HTERT RPE-1 (cell line): Measurements from ENCODE around the gene PTH1R.

ENCODE experiments used
- in situ Hi-C: fragments of 300-500 bp; cut with MboI; formaldehyde crosslinking; loops from 4 replicates; pipeline ENCODE4 v1.14.3; 2020; ENCODE audit warnings: low sequenced_read_pairs

PTH1R gene

GRCh38 chr3:46849686-46850467 is 27.6 kb upstream of the PTH1R start:
- in situ Hi-C loops = no loop called here

DNA sequence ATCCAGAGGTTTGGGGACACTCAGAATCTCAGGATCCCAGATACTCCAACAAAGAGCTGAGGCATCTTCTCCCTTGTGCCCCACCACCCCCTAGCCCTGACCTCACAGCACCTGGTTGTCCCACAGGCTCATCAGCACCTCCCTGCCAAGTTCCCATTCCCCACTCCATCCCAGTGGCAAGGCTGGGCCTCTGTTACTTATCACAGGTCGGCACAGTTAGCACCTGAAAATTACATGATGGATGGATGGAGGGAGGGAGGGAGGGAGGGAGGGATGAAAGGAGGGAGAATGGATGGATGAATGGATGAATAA is 27.1 kb upstream of the PTH1R start:
- in situ Hi-C loops = no loop called here

DNA sequence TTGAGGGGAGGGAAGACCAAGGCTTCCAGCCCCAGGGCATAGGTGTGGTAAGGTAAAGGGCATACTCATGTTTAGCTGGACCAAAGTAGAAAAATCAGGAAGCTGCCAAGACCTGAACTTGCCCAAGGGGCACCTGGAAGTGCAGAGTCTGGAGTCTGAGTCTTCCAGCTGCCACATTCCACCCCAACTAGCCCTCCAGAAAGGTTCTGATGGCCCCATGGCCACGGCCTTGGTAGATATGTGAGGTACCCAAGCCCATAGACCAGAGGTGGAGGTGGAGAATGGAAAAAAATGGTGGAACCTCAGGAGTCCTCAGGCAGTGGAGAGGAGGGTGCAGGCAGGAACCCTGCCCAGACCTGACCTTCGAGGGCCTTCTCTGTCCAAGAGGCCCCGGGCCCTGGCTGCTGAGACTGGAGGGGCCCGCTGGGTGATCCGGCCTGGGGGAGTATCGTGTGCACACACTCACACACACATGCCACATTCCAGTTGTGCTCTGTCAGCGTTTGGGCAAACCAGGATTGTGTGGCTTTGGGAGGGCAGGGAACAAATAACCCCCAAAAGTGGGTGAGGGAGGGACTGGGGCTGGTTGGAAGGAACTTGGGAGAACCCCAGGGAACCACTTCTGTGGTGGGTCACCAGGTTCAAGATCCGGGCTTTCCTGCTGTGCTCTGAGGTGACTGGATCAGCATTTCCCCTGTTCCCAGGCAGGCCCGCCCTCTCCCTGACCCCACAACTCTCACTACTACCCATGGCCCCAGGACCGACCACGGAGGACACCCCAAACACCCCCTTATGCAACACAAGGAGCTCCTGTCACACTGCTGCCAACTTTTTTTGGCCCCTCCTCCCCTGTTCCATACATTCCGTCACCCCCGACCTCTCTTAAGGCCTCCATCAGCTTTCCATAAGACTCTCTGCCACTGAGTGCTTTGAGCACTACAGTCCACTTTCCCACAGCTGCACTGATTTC is 25.9 kb upstream of the PTH1R start:
- in situ Hi-C loops = no loop called here

- in situ Hi-C loops = no loop called here
Observed at GRCh38 chr3:46852334-46852720, 25.2 kb upstream of the PTH1R start.

GRCh38 chr3:46852839-46853355 is 24.6 kb upstream of the PTH1R start:
- in situ Hi-C loops = no loop called here

- in situ Hi-C loops = no loop called here
Observed at GRCh38 chr3:46853441-46854415, 23.8 kb upstream of the PTH1R start.

DNA sequence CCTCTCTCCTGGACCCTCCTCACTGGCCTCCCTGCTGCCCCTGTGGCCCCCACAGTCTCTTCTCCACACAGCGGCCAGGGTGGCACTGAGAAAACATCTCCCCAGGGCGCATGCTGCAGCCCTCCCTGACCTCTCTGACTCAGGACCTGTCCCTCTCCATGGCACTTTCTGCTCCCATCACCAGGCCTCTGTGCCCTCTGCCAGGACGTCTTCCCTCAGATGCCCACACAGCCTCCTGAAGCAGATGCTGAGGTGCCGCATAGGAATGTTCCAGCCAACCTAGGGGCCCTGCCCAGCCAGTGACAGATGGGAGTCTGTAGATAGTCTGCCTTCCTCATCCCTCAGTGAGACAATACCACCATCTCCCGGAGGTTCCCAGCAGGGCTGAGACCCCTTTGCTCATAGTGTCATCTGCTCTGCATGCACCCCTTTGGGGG is 22.9 kb upstream of the PTH1R start:
- in situ Hi-C loops = no loop called here

- in situ Hi-C loops = no loop called here
Observed at GRCh38 chr3:46856576-46857471, 20.7 kb upstream of the PTH1R start.

DNA sequence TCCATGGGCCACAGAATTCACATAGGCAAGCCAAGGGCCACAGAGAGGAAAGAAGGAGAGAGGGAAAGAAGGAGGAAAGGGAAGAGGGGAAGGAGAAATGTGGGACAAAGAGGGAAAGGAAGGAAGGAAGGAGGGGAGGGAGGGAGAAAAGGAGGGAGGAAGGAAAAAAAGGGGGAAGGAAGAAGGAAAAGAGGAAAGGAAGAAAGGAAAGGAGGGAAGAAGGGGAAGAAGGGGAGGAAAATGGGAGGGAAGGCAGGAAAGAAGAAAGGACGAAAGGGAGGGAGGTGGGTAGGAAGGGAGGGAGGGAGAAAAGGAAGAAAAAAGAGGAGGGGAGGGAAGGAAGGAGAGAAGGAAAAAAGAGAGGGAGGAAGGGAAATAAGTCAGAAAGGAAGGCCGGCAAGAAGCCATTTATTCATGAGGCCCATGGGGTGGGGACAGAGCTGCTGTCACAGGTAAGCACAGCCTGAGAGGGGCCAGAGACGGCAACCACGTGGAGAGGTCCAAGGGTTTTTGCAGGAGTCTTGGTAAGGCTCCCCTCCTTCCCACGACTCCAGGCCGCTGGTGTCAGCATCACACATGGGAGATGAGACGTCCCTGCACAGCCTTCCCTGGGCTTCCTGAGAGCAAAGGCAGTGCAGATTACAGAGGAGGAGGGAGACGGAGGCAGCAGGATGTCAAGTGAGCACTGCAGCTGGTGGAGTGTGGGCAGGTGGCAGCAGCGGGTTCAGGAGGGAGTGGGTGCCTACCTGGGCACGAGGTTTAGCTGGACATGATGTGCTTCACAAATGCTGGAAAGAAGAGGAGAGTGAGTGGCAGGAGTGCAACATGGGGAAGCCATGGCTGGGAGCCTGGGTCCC is 19.8 kb upstream of the PTH1R start:
- in situ Hi-C loops = no loop called here

- in situ Hi-C loops = no loop called here
Observed at GRCh38 chr3:46858456-46858855, 19.1 kb upstream of the PTH1R start.

DNA sequence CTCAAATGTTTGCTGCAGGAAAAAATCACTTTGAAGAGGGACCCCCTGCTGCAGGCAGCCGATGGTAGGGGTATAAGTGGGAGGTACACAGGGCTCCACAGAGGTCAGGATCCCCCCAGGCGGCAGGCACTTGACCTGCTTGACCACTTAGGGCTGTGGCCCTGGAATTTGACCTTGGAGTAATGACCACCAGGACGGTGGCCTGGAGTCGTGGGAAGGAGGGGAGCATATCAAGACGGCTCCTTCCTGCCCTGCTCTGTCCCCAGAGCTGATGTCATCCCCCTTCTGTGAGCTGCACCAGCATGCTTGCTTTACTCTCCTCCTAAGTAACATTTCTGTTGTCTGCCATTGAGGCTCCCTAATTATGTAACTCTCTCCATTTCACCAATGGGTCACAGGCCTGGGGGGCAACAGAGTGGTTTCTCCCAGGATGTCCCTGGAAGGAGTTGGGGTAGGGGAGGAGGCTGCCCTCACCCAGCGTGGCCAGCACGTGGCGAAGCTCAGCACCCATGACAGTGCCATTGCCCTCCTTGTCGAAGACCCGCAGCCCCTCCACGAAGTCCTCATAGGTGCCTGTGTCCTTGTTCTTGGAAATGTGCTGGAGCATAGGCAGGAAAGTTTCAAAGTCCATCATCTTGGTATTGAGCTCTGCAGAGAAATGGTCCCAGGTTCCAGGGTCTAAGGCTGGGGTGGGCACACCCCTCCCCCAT is 18.4 kb upstream of the PTH1R start:
- in situ Hi-C loops = no loop called here

DNA sequence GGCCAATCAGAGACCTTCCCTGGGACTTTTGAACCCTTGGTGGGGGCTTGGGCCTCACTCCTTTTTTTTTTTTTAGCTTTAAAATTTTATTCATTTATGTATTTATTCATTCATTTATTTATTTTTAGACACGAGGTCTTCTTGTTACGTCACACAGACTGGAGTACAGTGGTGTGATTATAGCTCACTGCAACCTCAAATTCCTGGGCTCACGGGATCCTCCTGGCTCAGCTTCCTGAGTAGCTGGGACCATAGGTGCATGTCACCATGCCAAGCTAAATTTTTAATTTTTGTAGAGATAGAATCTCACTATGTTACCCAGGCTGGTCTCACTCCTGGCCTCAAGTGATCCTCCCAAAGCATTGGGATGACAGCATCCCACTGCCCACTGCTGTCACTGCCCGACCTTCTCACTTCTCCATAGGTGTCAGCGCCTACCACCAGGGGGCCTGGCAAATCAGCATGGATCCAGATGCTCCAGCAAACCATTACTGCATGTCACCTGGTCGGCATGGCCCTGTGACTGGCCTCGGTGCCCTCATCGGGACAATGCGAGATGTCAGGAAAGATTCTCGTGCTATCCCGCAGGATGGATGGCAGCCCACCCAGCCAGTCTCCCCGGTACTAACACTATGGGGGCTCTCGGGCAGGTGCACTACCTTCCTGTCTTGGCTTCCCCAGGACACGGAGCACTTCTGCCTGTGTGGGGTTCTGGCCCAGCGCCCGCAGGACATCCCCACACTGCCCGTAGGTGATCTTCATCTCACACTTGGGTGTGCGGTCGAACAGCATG is 17.3 kb upstream of the PTH1R start:
- in situ Hi-C loops = no loop called here

GRCh38 chr3:46860810-46861604 is 16.5 kb upstream of the PTH1R start:
- in situ Hi-C loops = no loop called here

DNA sequence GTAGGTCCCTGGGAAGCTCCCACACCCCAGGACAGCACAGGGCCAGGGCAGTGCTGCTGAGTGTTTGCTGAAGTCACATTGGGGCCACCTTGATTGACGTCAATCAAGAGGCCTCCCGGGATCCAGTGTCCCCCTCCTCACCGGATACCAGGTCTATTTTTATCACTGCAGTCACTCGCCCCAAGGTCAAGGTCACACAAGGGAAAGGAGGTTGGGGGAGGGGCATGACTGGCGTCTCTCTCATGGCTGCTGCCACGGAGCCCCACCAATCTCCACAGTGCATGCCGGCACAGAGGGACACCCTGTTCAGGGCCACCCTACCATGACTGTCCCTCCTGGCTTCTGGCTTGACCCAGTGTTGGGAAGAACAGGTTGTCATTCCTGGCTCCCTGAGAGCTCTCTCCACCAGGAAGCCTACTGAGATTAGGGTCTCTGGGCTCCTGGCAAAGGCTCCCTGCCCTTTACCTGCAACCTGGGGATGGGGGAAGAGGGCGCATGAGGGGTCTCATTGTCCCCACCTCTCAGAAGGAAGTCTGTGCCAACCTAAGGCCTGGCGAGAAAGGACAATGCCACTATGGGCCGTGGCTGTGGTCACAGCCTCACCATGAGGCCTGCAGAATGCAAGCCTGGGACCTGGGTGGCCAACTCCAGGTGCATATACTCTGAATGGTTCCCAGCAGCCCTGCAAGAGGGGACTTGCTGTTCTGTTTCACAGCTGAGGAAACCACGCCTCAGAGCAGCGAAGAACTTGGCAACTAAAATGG is 15.7 kb upstream of the PTH1R start:
- in situ Hi-C loops = no loop called here

GRCh38 chr3:46862369-46863025 is 15.0 kb upstream of the PTH1R start:
- in situ Hi-C loops = no loop called here
